Body of pancreas (tissue), 4 donors: ENCODE measurements around the gene FOXP1. TPM values are rescaled to one million over a fixed set of nuclear protein-coding genes. Genes with fewer than 3 reads are reported as not detected.

ENCODE experiments used
- ATAC-seq: fragments of 150-250 bp; one replicate; pipeline ENCODE4 v1.9.1; 2016
- DNase-seq, 4 donors: peaks; one replicate each; pipeline ENCODE4 v3.0.0-alpha.2; 2019
- H3K27ac ChIP-seq, 4 donors: fragments of 200-600 bp; sonication (generic); 1 replicate in 3 of 4; 2 replicates in 1 of 4; pipeline versions ENCODE4 v1.5.1 to v1.6.1; 2016 to 2019; ENCODE audit warnings: mild to moderate bottlenecking in 1 of 4, mixed read lengths in 1 of 4, moderate library complexity in 1 of 4
- H3K27me3 ChIP-seq, 2 donors: fragments of 200-600 bp; sonication (generic); one replicate each; pipeline ENCODE4 v1.6.0; 2016; ENCODE audit warnings: mild to moderate bottlenecking in 1 of 2
- H3K36me3 ChIP-seq, 2 donors: fragments of 200-600 bp; sonication (generic); replicated peaks in 1 of 2; 2 replicates each; pipeline ENCODE4 v1.5.1; 2016; ENCODE audit warnings: low read depth in 2 of 2; ENCODE audit not compliant: insufficient read depth in 1 of 2
- H3K4me1 ChIP-seq: fragments of 200-600 bp; sonication (generic); one replicate; pipeline ENCODE4 v1.6.0; 2016
- H3K4me3 ChIP-seq, 2 donors: fragments of 200-600 bp; sonication (generic); 1 replicate in 1 of 2; 2 replicates in 1 of 2; pipeline ENCODE4 v1.5.1; 2016 to 2019
- H3K9me3 ChIP-seq, 3 donors: fragments of 200-600 bp; sonication (generic); 1 replicate in 2 of 3; 2 replicates in 1 of 3; pipeline ENCODE4 v1.5.1; 2016
- POLR2A ChIP-seq, 3 donors: fragments of 450-650 bp; IDR thresholded peaks; one replicate each; pipeline ENCODE4 v1.6.1; 2016; ENCODE audit warnings: antibody characterized with exemption in 3 of 3, mild to moderate bottlenecking in 2 of 3
- WGBS, 2 donors: methylation state at CpG; one replicate each; pipeline ENCODE4 v1.1.5; 2017; 5-methylcytosine and 5-hydroxymethylcytosine counted together
- intact Hi-C: fragments of 100-400 bp; cut with DNase I; formaldehyde crosslinking; loops from one replicate; pipeline ENCODE4 v1.15.1; 2023
- total RNA-seq, 2 donors: library from RNA; depleted of rRNA; stranded (reverse); fragments of >200 nt; gene quantifications; one replicate each; pipeline ENCODE4 v1.1.0, GENCODE V29; 2016
- TF ChIP-seq, protein P1 (sequence below), 7 experiments: fragments of 450-650 bp in 4 of 7; fragments of 200-600 bp in 3 of 7; sonication (generic) in 3 of 7; IDR thresholded peaks; one replicate each; pipeline ENCODE4 v1.5.1; 2016 to 2019; ENCODE audit warnings: antibody characterized with exemption in 7 of 7

FOXP1 gene
- total RNA-seq, 2 donors from 2014 or later: 85.7 to 86.1 TPM

DNA sequence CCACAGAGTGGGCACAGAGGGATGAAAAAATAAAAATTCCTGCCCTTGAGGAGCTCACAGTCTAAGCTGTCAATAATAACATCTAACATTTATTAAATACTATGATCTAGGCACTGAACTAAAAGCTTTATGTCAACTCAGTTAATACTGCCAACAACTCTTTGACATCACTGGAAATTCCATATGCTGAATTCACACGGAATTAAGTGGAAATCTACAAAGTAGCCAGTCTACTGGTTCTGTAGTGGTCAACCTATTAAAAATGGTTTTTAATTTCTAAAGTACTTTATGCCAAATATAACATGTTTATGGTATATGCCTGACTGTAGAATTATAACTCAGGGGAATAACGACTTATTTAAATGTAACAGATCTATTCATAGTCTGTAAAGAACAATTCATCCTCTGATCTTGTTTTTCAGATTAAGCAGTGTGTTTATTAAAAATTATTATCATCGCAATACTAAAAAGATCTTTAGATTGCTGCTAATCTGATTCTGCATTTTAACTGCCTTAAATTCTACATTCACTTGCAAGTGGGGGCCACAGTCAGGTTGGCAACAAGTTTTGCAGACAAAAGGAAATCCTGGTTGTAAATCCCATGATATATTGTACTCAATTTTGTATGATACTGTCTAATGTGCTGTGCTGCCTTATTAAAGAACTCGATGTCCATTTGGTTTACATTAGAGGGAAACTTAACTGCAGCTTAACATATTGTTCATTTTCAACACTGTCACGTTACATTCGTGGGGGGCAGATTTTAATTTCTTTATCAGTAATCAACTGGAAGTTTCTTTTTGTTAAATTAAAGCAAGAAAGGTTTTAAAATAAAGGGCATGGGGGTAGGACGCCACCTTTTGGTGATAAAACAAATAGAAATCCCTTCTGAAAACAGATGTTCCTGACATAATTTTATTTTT lies 2.6 kb upstream of the FOXP1 start:
- H3K9me3 ChIP-seq: no peaks in the 10 kb centered on the region
- H3K4me1 ChIP-seq: peaks cover 19% of the 10 kb centered on the region
- intact Hi-C loops: no loop called here
- no peak overlapping the region for H3K4me3 ChIP-seq
- peak overlapping the region; percentile 7 to 100 (median 97) for H3K27ac ChIP-seq
- no peak for ATAC-seq
- no peak for TF ChIP-seq POLR2A (IDR thresholded peaks at IDR 0.05)
- TF ChIP-seq, protein P1, sequence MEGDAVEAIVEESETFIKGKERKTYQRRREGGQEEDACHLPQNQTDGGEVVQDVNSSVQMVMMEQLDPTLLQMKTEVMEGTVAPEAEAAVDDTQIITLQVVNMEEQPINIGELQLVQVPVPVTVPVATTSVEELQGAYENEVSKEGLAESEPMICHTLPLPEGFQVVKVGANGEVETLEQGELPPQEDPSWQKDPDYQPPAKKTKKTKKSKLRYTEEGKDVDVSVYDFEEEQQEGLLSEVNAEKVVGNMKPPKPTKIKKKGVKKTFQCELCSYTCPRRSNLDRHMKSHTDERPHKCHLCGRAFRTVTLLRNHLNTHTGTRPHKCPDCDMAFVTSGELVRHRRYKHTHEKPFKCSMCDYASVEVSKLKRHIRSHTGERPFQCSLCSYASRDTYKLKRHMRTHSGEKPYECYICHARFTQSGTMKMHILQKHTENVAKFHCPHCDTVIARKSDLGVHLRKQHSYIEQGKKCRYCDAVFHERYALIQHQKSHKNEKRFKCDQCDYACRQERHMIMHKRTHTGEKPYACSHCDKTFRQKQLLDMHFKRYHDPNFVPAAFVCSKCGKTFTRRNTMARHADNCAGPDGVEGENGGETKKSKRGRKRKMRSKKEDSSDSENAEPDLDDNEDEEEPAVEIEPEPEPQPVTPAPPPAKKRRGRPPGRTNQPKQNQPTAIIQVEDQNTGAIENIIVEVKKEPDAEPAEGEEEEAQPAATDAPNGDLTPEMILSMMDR (IDR thresholded peaks at IDR 0.05): peak; percentile 62 to 81 (median 73)
- no peaks in the 10 kb centered on the region for H3K36me3 ChIP-seq
- peak in 1 of 4 donors; percentile 21 for DNase-seq
- no peaks in the 10 kb centered on the region for H3K27me3 ChIP-seq
- 15 to 22% methylated on average over 7 of the region's 7 CpGs for WGBS, 2 donors

- no peaks in the 10 kb centered on the region for H3K27me3 ChIP-seq
- WGBS, 2 donors: 6 to 16% methylated on average over 5 of the region's 5 CpGs
- no peaks in the 10 kb centered on the region for H3K36me3 ChIP-seq
- no peak for TF ChIP-seq POLR2A (IDR thresholded peaks at IDR 0.05)
- TF ChIP-seq, protein P1 (IDR thresholded peaks at IDR 0.05): peak in 1 of 7 experiments; percentile 12
- H3K9me3 ChIP-seq: no peaks in the 10 kb centered on the region
- no peak overlapping the region for H3K4me3 ChIP-seq
- H3K4me1 ChIP-seq: peaks cover 30% of the 10 kb centered on the region
- intact Hi-C loops: no loop called here
- H3K27ac ChIP-seq: peak overlapping the region; percentile 66 to 100 (median 97)
- ATAC-seq (no peak), DNase-seq (peak in 2 of 4 donors; percentile 20 to 22)
Observed at GRCh38 chr3:71585131-71585530, 1.6 kb upstream of the FOXP1 start.

DNA sequence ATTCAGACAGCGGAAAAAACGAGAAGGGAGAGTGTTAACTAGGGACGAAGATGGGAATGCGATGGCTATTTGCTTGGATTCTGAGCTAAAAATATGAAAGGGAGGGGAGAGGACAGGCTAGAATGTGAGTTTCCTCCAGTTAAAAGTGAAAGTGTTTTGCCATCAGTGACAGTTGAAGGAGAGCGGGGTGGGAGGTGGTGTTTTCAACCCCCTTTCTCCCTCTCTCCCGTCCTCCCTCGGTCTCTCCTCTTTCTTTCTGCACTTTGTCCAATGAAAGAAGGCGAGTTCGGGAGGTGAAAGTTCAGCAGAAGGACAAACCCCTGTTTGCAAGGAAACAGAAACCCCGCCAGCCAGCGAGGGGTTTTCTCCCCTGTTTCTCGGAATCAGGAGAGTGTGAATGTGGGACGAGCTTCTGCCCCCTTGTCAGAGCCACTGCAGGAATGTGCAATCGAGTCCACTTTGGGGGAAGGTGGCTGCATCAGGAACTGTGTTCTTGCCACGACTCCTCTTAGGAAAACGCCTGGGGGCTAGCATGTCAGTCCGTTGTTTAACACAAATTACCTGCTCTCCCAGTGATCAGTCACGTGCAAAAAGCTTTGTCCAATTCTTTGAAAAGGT lies 975 bp upstream of the FOXP1 start:
- H3K36me3 ChIP-seq: no peaks in the 10 kb centered on the region
- H3K27ac ChIP-seq: peak overlapping the region; percentile 96 to 100 (median 98)
- TF ChIP-seq, protein P1 (IDR thresholded peaks at IDR 0.05): no peak
- TF ChIP-seq POLR2A (IDR thresholded peaks at IDR 0.05): peak in 2 of 3 donors; percentile 44 to 63
- H3K4me3 ChIP-seq: peak overlapping the region; percentile 49 to 60
- peaks cover 36% of the 10 kb centered on the region for H3K4me1 ChIP-seq
- 0 to 1% methylated on average over 18 of the region's 18 CpGs for WGBS, 2 donors
- ATAC-seq (peak; percentile 7), DNase-seq (peak; percentile 19 to 49 (median 38))
- intact Hi-C loops: no loop called here
- no peaks in the 10 kb centered on the region for H3K27me3 ChIP-seq
- H3K9me3 ChIP-seq: no peaks in the 10 kb centered on the region

DNA sequence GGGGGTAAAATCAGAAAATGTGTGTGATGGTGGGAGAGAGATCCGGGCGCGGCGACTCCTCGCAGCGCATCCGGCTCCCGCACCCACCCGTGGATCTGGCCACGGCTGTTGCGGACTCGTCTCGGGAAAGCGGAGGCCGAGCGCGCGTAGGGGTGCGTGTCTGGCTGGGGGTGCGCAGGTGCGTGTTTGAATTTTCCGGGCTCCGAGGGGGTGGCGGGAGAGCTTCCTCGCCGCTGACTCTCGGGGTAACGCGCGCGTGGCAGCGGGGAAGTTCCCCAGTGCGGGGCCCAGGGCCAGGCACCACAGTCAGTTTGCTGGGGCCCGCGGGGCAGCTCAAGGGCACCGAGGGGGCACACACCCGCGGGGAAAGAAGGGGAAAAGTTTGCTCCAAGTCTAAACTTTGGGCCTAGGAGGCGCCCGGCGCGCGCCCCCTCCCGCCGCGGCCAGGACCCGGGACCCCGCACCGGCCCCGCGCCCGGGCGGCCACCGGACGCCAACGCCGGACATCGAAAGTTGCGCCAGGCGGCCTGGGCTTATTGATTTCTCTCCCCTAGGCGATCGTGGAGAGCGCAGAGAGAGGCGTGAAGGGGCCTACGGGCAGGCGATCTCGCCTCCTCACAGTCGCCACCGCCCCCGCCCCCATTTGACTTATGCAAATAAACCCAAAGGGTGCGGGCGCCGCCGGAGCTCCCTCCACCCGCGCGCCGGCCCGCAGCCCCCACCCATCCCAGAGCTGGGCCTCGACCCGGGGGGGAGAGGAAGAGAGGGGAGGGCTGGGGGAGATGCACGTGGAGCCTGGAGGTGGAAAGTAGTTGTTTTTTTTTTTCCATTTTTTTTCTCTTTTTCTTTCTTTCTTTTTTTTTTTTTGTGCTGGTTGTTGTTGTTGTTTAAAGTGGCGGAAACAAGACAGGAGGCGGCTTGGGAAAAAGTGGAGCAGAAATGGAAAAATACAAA lies 639 bp downstream of the FOXP1 start:
- H3K27me3 ChIP-seq: no peaks in the 10 kb centered on the region
- WGBS, 2 donors: 0 to 1% methylated on average over 22 to 80 of the region's 84 CpGs
- ATAC-seq (peak; percentile 60), DNase-seq (peak; percentile 76 to 85 (median 83))
- H3K9me3 ChIP-seq: no peaks in the 10 kb centered on the region
- peak overlapping the region; percentile 49 to 60 for H3K4me3 ChIP-seq
- H3K27ac ChIP-seq: peak overlapping the region; percentile 96 to 100 (median 98)
- TF ChIP-seq, protein P1 (IDR thresholded peaks at IDR 0.05): peak in 1 of 7 experiments; percentile 15
- TF ChIP-seq POLR2A (IDR thresholded peaks at IDR 0.05): no peak
- H3K36me3 ChIP-seq: no peaks in the 10 kb centered on the region
- intact Hi-C loops: no loop called here
- H3K4me1 ChIP-seq: peaks cover 49% of the 10 kb centered on the region
